HG03175 (cell line): ENCODE measurements around the gene NEDD4L.
"Not testable (repeated sequence)": the region's sequence is repeated elsewhere in the genome, so short reads cannot be mapped to it uniquely, and the experiment has no call there.

Experiments used
- ATAC-seq: cut with Tn5 transposase; IDR thresholded peaks from one replicate; pipeline ENCODE4 v1.9.1; 2021; ENCODE audit warnings: mild to moderate bottlenecking, moderate library complexity; ENCODE audit not compliant: unreplicated experiment

NEDD4L gene

DNA sequence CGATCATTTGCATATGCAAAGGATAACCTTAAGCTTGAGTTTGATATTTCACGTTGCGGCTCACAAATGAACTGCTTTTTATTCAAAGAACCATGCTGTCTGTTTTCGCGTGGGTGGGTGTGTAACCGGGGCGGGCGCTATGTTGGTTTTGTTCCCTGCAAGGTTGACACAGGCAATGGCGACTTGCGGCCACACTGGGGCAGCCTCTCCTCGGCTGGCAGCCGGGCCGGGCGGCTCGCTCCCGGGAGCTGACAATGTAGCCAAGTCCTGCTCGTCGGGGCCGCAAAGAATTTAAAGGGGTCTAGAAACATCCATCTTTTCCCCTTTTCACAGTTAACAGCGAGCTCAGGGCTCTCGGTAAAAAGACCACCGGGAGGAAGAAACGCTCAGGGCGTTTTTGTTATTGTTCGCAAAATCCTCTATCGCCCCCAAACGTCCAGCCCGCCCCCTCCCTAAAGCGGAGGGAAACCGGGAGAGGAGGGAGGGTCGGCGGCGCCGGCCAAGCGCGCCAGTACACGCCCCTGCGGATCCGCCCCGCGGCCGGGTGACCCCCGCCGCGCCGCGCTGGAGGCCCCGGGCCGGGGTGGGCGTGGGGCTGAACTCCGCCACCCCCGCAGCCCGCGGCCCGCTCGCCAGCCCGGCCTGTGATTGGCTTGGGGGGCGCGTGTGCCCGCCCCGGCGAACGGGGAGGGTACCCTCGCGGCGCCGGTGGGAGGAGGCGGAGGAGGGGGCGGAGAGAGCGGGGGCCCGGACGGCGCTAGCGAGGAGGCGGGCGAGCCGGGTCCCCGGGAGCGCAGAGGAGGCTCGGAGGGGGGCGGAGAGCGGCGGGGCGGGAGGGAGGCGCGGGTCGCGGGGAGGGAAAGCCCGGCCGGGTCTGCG, at the start of gene NEDD4L:
Gene NEDD4L, plus strand, starts transcription at position 736 of the 879 bp plus-strand sequence. CDS start 435 bp downstream, outside the sequence.
- ATAC-seq, result peak; percentile 83

DNA sequence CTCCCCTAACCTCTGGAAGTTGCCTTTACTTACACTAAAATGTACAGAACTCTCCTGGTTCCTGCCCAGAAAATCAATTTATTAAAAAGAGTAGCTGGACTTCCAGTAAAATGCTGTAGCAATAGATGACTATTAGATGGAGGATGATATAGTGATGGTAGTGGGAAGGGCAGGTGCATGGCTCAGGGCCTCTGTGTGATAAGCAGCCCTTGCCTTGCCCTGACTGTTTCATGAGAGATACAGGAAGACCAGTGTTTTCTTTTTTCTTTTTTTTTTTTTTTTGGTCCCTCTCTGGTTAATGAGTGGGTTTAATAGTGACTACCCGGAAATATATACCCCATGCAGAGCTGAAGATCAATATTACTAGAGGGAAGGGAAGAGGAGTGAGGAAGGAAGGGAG, 48.7 kb upstream of the NEDD4L start:
- no peak for ATAC-seq

DNA sequence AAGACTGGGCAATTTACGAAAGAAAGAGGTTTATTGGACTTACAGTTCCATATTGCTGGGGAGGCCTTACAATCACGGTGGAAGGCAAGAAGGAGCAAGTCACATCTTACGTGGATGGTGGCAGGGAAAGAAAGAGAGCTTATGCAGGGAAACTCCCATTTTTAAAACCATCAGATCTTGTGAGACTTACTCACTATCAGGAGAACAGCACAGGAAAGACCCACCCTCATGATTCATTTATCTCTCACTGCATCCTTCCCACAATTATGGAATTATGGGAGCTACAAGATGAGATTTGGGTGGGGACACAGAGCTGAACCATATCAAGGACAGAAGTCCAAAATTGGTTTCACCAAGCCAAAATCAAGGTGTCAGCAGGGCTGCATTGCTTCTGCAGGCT, 47.1 kb upstream of the NEDD4L start:
- ATAC-seq, result not testable (repeated sequence)

DNA sequence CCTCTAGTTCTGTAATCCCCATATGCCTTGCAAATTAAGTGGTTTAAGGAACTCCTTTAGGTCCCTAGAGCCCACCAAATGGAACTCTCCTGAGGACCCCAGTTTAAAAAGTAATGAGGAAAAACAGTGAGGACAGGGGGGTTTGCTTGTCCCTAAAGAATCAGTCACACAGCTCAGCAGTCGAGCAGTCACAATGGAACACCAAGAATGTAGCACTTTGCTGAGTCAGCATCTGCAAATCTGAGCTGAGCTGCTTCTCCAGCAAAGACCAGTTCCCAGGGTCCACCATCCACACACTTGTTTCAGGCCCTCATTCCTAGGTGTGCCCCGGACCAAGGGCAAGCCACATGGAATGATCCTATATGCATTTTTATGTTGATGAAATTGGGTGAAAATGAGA, 46.2 kb upstream of the NEDD4L start:
- no peak for ATAC-seq

DNA sequence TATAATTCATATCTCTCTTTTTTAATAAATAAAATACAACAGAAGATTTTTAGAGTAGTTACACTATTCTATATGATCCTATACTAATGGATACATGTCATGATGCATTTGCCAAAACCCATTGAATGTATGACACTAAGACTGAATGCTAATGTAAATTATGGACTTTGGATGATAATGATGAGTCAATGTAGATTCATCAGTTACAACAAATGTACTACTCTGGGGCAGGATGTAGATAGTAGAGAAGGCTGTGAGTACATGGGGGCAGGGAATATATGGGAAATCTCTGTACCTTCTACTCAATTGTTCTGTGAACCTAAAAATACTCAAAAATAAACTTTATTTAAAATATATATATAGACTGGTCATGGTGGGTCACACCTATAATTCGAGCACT, 45.6 kb upstream of the NEDD4L start:
- ATAC-seq, result no peak

DNA sequence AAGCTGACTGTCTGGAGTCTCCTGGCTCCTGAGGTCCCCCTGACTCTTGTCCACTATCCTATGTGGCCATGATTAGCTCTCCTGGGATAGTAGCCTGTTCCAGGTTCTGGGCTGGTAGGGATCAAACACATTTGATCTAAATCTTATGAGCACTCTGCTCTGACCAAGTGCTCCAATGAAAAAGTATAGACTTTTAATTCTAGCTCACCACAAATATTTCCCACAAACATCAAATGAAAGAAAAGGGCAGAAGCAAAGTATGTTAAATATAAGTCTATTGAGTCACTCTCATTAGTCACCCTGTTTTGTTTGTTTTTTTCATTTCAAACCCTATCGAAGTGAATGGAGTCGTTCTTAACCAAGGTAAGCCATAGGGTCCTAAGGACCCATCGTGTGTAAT, 39.7 kb upstream of the NEDD4L start:
- ATAC-seq, result no peak

DNA sequence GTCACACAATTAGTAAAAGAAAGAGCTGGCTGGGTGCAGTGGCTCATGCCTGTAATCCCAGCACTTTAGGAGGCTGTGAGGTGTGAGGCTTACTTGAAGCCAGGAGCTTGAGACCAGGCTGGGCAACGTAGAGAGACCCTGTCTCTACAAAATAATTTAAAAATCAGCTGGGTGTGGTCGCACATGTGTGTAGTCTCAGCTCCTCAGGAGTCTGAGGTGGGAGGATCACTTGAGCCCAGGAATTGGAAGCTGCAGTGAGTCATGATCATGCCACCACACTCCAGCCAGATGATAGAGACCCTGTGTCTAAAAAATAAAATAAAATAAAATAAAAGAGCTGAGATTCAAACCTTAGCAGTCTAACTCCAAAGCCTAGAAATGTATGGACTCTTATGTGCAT, 39.0 kb upstream of the NEDD4L start:
- ATAC-seq, result no peak

DNA sequence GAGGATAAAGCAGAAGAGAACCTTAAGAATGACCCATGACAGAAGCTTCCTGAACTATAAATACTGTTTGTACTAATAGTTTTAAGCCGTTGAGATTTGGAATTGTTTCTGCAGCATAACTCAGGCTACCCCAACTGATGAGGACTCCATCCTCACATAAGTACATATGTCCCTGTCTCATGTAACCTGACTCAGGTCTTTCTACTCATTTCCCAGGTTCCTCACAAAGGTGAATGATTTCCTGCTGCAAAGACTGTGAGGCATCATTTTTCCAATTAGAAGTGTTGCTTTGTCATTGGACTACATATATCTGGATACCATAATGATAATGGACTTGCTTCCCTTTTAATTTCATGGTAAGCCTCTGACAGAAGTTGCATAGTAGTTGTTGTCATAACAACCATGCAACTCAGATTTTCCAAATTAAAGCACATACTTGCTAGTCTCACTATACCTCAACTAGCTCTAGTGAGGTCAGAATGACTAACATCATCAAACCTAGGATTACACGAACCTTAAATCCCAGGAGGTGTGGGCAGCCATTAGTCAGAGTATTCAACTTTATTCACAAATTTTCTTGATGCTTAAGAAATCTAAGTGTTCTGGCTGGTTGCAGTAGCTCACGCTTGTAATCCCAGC, 38.0 kb upstream of the NEDD4L start:
- ATAC-seq, result no peak

DNA sequence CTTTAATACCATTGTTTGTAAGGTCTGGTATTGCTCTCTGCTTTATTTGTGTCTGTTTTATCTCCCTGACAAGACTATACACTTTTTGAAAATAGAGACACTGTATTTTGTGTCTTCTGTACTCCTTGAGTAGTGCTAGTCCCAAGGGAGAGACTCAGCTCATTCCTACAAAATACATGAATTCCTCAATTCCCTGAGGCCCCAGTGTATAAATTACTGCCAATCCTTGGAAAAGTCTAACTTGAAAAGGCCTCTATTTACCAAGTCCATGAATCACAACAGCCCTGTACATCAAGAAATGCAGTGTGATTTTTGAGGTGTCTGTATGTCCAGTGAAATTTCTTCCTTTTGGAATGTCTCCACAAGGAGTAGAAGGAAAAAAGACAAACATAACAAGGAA, 34.9 kb upstream of the NEDD4L start:
- no peak for ATAC-seq

DNA sequence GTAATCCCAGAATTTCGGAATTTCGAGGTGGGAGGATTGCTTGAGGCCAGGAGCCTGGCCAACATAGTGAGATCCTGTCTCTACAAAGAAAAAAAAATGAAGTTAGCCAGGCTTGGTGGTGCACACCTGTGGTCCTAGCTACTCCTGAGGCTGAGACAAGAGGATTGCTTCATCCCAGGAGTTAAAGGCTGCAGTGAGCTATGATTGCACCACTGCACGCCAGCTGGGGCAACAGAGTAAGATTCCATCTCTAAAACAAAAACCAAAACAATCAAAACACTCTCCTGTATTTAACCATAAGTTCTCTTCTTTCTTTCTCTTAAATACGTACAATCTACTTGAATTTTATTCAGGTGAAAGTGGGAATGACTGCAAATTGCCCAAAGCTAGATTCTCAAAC, 33.8 kb upstream of the NEDD4L start:
- ATAC-seq, result no peak

DNA sequence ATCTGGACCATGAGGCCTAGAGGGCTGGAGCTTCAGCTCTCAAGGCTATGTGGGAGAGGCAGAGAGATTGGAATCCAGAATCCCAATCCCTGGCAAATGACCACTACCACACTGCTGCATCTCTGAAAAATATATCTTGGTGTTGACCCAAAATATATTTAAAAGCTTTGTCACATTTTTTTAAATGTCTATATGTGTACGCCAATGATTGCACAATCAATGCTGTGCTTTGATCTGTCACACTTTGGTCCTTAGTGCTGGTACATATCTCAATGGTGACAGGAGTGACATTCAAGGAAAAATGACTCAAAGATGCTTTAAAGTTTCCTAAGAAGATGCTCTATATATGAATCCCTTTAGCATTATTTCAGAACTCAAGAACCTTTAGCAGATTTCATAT, 31.7 kb upstream of the NEDD4L start:
- ATAC-seq, result no peak

DNA sequence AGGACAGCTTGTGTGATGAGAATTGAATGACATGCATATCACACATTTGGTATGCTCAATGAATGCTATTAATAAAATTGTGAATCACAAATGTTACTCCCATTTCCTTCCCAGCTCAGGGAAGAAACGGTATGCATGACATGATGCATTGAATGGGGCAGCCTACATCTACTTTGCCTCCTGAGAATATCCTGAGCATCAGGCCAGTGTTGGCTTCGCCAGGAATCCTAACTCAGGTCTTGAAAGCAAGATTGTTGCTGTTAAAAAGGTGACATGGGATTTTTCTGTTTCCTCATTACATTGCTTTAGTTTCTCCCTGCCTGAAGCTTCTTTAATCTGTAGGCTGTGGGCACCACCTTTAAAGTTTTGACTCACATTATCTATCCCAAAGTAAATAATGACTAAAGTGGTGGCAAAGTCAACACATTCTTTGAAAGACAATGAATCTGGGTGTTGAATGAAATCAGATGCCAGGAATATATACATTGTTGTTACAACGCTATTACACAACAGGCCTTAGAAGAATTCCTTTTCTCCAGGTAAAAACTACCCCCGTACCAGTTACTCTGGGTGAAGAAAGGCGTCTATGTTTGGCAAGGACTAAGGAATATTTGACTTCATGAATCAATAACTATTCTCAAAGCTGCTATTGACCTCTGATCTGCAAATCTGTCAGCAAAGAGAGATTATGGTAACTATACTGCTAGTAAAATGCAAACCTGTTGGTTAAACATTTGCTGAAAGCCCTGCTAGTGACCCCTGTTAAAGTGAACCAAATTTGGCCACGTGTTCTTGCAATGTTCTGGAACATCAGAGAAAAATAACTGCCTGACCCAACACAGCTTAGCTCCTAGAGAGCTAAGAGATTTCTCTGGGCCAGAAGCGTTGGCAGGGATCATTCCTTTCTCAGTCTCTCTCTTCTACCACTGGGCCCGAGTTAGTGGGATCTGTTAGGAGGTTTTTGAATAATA, 30.5 kb upstream of the NEDD4L start:
- ATAC-seq, result no peak

DNA sequence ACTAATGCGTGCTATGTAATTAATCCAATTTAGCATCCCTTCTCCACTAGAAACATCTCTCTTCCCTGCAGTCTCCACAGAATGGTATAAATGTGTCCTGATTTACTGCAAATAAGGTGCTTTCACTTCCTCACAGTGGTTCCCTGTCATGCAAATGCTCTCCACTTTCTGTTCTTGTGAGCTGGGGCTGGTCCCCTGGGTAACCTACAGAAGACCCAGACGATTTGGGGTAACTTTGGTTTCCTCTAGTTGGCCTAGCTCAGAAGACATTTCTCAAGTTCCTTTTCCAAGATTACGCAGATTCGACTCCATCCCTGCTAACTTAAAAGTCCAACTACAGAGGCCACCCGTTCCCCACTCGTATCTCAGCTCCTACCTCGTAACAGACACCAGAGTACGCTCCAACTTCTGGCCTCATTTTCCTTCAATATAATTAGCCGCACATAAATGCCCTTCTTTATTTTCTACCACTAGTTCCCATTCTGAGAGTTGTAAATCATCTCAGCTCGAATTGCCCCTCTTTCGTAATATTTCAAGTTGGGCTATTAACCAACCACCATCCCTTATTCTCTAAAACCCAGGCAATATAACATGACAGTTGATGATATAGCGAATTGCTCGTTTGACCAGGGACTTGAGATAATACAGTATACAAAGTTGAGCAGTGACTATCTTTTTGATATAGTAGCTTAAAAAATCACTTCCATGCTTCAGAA, 28.8 kb upstream of the NEDD4L start:
- peak; percentile 100 for ATAC-seq

DNA sequence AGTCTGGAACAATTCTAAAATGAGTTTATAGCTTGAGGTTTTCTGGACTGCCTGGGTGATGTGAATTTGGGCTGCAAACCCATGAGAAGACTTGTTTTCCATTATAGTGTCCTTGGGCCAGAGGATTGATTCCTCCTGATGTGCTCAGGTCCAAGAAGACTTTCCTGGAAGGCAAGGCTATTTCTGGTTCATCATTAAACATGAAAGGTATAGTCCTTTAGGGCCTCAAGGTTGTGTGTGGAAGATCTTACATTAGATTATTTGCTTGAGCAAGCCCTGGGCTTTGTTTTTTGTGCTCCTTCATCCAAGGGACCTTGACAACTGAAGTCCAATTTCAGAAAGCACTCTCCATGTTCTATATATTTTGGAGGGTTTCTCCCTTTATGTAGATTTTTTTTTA, 26.8 kb upstream of the NEDD4L start:
- ATAC-seq, result no peak

DNA sequence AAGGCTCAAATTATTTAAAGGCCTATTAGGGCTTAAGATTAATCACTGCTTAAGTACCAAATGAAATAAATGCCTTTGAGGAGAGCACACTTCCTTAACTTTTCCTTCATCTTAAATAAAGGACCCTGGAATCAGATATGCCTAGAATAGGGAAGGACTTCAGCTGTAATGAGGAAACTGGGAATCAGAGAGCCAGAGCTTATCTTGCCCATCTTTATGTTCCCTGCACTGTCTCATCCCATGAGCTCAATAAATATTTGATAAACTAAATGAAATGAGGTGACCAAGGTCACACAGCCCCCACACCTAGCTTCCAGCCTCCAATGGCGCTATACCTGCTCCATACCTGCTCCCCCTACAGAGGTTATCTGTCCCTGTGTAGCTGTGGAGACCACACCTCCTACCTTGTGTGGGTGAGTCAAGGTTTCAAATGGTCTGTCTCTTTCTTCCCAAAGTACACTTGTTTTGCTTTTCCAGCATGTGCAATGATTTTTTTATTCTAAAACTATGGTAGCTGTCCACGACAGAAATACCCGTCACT, 23.4 kb upstream of the NEDD4L start:
- ATAC-seq, result no peak

DNA sequence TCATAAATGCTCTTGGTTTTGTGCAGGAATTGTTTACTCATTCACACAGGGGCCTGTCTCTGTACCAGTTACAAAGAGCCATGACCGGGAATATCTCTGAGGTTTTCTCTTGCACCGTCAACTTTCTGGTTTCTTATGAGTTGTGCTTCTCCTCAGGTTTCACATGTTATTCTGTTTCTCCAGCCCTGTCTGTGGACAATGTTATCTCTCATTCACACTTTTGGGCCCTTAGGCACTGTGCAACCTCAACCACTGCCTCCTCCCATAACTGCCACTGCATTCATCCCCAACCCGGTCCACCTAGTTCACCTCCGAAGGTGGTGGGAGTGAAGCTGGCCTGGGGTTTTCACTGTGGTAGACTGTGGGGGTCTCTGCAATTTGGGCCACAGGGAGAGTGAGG, 22.5 kb upstream of the NEDD4L start:
- ATAC-seq, result no peak

DNA sequence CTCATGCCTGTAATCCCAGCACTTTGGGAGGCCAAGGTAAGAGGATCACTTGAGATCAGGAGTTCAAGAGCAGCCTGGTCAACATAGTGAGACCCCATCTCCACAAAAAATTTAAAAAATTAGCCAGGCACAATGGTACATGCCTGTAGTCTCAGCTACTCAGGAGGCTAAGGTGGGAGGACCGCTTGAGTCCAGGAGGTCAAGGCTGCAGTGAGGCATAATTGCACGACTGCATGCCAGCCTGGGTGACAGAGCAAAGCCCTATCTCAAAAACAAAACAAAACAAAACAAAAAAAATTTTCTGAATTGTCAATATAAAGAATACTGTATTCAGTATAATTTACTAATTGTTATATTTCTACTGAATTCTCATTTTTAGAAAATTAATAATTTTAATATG, 20.9 kb upstream of the NEDD4L start:
- ATAC-seq, result no peak

DNA sequence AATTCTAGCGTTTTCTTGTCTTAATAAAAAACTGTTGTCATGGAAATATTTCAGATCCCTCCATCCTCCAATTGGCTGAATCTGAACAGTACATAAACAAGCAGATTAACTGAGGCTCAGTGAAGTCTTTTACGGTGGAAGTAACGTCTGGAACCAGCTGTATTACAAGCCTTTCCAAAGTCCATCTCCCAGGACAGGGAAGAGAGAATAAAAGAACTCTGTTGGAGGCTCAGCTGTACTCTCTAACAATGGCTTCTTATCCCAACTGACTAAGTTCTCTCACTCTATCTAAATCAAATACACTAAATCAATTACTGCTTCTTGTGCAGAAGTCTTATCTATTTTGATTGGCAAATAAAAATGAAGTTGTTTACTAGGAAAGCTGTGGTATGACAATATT, 19.9 kb upstream of the NEDD4L start:
- no peak for ATAC-seq

DNA sequence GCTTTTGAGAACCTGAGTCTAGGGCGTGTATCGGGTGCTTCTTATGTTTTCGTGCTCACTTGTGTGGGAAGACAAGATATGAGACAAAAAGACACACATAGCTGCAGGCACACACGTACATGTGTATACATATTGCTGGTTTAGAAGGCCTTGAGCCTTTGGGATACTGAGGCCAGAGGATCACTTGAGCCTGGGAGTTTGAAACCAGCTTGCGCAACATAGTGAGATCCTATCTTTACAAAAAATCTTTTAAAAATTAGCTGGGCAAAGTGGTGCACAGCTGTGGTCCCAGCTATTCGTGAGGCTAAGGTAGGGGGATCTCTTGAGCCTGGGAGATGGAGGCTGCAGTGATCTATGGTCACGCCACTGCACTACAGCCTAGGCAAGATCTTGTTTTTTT, 18.8 kb upstream of the NEDD4L start:
- ATAC-seq, result no peak

DNA sequence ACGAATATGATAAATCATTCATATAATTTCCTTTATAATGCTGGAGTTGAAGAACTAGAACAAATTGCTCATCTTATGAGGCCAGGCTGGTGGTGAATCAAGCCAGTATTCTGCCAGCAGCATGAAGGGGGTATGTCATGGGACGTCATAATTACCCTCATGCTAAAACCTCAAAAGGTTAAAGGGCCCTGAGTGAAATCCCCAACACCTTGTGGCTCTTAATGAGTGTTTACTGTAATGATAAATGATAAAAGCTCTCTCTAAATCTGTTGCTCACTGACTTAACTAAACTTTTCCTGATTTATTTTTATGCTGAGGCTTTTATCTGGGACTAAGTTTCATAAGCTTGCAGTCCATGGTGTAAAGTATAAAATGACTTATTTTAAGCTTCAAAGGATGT, 18.3 kb upstream of the NEDD4L start:
- no peak for ATAC-seq
